NCI-H460 (cell line): Measurements from ENCODE around the gene KCTD11. TPM values are rescaled to one million over a fixed set of nuclear protein-coding genes. Genes with fewer than 3 reads are reported as not detected.
"Not testable (repeated sequence)": the region's sequence is repeated elsewhere in the genome, so short reads cannot be mapped to it uniquely, and the experiment has no call there.

Experiments
- DNase-seq: peaks from one replicate; pipeline ENCODE4 v3.0.0-alpha.2; 2016; ENCODE audit warnings: low read depth; ENCODE audit errors: extremely low read depth
- total RNA-seq: library from RNA; depleted of rRNA; stranded (reverse); fragments of >200 nt; shearing (Covaris generic); gene quantifications from 2 replicates; pipeline ENCODE4 v1.2.3, GENCODE V29; 2014

KCTD11 gene
- total RNA-seq, 1 experiment from 2014 or later, result 5.0 TPM

GRCh38 chr17:7368599-7368994 is 16.6 kb downstream of the KCTD11 start:
- not testable (repeated sequence) for DNase-seq

- DNase-seq, result no peak
Measured at GRCh38 chr17:7369825-7370224, 17.9 kb downstream of the KCTD11 start.

GRCh38 chr17:7370853-7371252 is 18.9 kb downstream of the KCTD11 start:
- no peak for DNase-seq

- DNase-seq, result no peak
Measured at GRCh38 chr17:7374353-7374752, 22.4 kb downstream of the KCTD11 start.

GRCh38 chr17:7379134-7379533 is 27.2 kb downstream of the KCTD11 start:
- DNase-seq, result no peak

- DNase-seq, result no peak
Measured at GRCh38 chr17:7380321-7380720, 28.4 kb downstream of the KCTD11 start.

GRCh38 chr17:7380855-7381683 is 29.1 kb downstream of the KCTD11 start, which contains the start of gene TNK1:
TSS of gene TNK1 (plus strand) at chr17:7381089. CDS start at chr17:7382927, 1,838 bp downstream.
- DNase-seq, result no peak

- no peak for DNase-seq
Measured at GRCh38 chr17:7382901-7383300, 30.9 kb downstream of the KCTD11 start.

- DNase-seq, result no peak
Measured at GRCh38 chr17:7383371-7383741, 31.4 kb downstream of the KCTD11 start.

- DNase-seq, result no peak
Measured at GRCh38 chr17:7383742-7384488, 32.0 kb downstream of the KCTD11 start.

- no peak for DNase-seq
Measured at GRCh38 chr17:7384489-7385081, 32.6 kb downstream of the KCTD11 start.

GRCh38 chr17:7388856-7389255 is 36.9 kb downstream of the KCTD11 start:
- no peak for DNase-seq

- DNase-seq, result no peak
Measured at GRCh38 chr17:7389924-7390910, 38.3 kb downstream of the KCTD11 start.

GRCh38 chr17:7391307-7391706 is 39.3 kb downstream of the KCTD11 start:
- no peak for DNase-seq

- DNase-seq, result no peak
Measured at GRCh38 chr17:7392696-7393612, 41.0 kb downstream of the KCTD11 start.

GRCh38 chr17:7393613-7394451 is 41.9 kb downstream of the KCTD11 start:
- DNase-seq, result no peak

- peak; percentile 78 for DNase-seq
Measured at GRCh38 chr17:7394452-7395191, 42.7 kb downstream of the KCTD11 start, which contains the start of gene PLSCR3. TSS of gene PLSCR3 (minus strand) at chr17:7394525. CDS start at chr17:7394110, 415 bp downstream.
